Activated T-helper 17 cell treated with anti-CD3 and anti-CD28 coated beads, Interleukin-2, amount 50 U/mL, for 72 hours (primary cell): ENCODE measurements around the gene KRT17. TPM values are rescaled to one million over a fixed set of nuclear protein-coding genes. Genes with fewer than 3 reads are reported as not detected.
"Not testable (repeated sequence)": the region's sequence is repeated elsewhere in the genome, so short reads cannot be mapped to it uniquely, and the experiment has no call there.

ENCODE experiments used
- ATAC-seq: fragments of 150-1000 bp; cut with Tn5 transposase; replicated peaks from 2 replicates; pipeline ENCODE4 v1.10.0; 2021; ENCODE audit warnings: mild to moderate bottlenecking, moderate library complexity
- H3K27ac Mint-ChIP-seq: one replicate; pipeline ENCODE4 v1.8.0; 2022; ENCODE audit warnings: mixed read lengths
- H3K27me3 Mint-ChIP-seq: one replicate; pipeline ENCODE4 v1.8.0; 2022; ENCODE audit warnings: mixed read lengths
- H3K36me3 Mint-ChIP-seq: one replicate; pipeline ENCODE4 v1.8.0; 2022; ENCODE audit warnings: low read depth, mild to moderate bottlenecking, mixed read lengths
- H3K4me1 Mint-ChIP-seq: one replicate; pipeline ENCODE4 v1.8.0; 2022; ENCODE audit warnings: mixed read lengths
- H3K4me3 Mint-ChIP-seq: one replicate; pipeline ENCODE4 v1.8.0; 2022; ENCODE audit warnings: mild to moderate bottlenecking, mixed read lengths
- H3K9me3 Mint-ChIP-seq: one replicate; pipeline ENCODE4 v1.8.0; 2022; ENCODE audit warnings: mixed read lengths
- total RNA-seq, 2 donors: library from RNA; stranded (reverse); gene quantifications; one replicate each; pipeline ENCODE4 v1.2.3, GENCODE V29; 2022

The KRT17 gene
- total RNA-seq, 2 donors from 2014 or later: 0.58 to 2.5 TPM

DNA sequence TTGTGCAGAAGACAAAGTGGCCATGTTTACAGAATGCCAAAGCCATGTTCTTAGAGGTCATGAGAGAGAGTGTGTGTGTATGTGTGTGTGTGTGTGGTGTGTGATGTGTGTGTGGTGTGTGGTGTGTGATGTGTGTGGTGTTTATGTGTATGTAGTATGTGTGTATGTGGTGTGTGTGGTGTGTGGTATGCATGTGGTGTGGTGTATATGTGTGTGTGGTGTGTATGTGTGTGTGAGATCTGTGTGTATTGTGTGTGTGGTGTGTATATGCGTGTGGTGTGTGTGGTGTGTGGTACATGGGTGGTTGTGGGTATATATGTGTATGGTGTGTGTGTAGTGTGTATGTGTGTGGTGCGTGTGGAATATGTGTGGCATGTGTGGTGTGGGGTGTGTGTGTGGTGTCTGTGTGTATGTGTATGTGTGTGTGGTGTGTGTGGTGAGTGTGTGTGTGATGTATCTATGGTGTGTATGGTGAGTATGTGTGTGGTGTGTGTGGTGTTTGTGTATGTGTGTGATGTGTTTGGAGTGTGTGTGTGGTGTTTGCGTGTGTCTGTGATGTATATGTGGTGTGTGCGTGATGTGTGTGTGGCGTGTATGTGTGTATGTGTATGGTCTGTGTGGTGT lies 8.2 kb upstream of the KRT17 start:
- Mint-ChIP-seq H3K27me3 (no peaks in the 10 kb centered on the region), H3K36me3 (no peaks in the 10 kb centered on the region), H3K9me3 (no peaks in the 10 kb centered on the region), H3K4me1 (no peaks in the 10 kb centered on the region), H3K4me3 (no peak overlapping the region), H3K27ac (no peak overlapping the region)
- ATAC-seq: no peak

DNA sequence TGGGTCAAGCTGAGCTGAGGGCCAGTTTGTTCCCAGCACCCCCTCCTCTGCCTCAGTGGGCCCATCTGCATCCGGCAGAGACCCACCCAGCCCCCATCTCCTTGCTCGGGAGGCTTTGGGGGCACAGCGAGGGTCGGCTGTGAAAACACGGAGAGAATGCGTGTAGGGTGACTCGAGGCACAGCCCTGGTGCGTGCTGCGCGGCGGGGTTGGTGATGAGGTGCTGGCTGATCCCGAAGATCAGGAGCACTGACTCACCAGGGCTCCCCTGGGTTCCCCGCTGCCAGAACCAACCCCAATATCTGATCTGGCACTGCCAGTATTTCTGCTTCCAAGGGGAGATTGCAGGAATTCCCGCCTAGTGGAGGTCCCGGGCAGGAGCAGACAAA lies 7.5 kb upstream of the KRT17 start:
- ATAC-seq: no peak
- no peaks in the 10 kb centered on the region for H3K4me1 Mint-ChIP-seq
- no peaks in the 10 kb centered on the region for H3K36me3 Mint-ChIP-seq
- no peak overlapping the region for H3K27ac Mint-ChIP-seq
- no peak overlapping the region for H3K4me3 Mint-ChIP-seq
- no peaks in the 10 kb centered on the region for H3K9me3 Mint-ChIP-seq
- peaks cover 6% of the 10 kb centered on the region for H3K27me3 Mint-ChIP-seq

DNA sequence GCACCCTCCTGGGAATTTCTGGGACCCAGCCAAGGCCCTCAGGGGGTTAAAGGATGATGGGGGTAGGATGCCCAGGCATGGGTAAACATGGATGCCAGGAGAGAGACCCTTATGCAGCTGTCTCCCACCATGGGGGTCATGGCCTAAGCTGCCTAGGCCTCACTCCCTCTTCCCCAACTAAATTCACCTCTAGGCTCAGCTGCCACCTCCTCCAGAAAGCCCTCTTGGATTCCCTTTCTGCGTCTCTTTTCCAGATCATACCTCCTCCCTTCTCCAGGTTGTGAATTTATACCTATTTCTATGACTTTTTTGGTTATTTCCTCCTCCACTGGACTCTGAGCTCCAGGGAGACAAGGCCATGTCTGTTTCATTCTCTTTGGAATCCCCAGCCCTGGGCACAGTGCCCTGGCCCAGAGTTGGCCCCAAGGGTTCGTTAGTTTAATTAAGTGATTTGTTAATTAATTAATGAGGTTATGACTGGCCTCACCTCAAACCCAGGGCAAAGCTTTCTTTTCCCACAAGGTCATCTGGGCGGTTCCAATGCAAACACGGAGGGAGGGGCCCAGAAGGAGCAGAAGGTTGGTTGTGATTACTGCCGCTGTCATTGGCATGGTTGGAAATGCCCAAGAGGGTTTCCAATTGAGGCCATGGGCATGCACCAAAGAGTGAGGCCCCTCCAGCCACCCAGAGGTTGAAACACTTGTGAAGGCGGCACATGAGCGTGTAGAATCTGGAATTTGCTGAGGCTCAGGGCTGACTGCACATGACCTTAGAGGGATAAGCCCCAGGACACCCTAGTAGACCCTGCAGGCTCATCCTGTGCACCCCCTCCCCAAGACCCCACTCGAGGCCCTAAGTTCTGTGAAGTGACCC lies 6.9 kb upstream of the KRT17 start:
- Mint-ChIP-seq H3K4me3 (no peak overlapping the region), H3K36me3 (no peaks in the 10 kb centered on the region), H3K27ac (no peak overlapping the region), H3K9me3 (no peaks in the 10 kb centered on the region), H3K27me3 (peaks cover 7% of the 10 kb centered on the region), H3K4me1 (no peaks in the 10 kb centered on the region)
- no peak for ATAC-seq

DNA sequence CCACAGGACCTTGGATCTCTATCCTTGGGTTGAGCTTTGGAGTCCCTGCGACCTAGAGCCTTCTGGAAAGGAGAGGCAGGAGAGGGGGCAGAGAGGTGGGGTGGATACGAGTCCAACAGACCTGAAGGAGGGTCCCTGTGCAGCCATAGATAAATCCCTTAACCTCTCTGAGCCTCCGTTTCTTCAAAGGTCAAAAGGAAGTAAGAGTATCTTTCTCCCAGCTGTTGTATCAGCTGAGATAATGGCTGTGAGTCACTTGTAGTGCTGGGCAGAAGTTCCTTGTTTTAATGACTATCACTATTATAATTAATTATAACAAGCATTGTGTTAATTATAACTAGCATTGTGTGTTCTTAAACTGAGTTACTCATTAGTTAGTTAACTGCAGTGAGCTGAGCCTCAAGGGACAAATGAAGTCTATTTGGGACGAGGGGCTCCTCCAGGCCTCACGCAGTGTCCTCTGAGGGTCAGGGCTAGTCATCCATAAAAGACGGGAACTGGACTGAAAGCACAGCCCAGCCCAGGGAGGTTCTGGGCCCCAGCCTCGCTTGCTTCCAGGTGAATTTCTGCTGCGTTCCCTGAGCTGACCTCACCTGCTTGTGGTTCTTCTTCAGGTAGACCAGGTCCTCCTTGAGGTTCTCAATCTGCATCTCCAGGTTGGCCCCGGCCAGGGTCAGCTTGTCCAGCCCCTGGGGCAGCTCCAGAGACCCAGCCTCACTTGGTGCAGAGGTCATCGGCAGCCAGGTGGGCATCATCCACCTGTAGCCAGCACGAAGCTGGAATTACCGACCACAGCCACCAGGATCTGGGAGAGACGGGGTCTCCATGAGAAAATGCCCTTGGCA lies 5.7 kb upstream of the KRT17 start:
- Mint-ChIP-seq H3K4me1 (no peaks in the 10 kb centered on the region), H3K27ac (no peak overlapping the region), H3K4me3 (no peak overlapping the region), H3K36me3 (no peaks in the 10 kb centered on the region), H3K27me3 (peaks cover 12% of the 10 kb centered on the region), H3K9me3 (no peaks in the 10 kb centered on the region)
- no peak for ATAC-seq

DNA sequence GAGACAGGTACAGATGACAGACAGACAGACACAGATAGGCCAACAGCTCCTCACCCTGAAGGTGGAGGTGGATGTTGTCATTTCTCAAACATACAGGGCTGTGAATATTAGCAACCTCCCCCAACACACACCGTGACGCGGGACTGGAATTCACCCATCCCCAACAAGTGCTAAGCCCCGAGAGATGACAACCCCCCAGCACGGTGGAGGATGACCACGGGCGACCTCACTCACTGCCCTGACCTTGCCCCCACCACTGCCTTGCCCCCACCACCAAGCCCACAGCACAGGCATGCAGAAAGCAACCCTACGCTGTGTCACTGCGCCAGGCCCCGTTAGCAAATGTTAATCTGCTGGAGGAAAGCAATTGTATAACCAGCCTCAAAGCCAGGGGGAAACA lies 4.9 kb upstream of the KRT17 start:
- no peak for ATAC-seq
- H3K27ac Mint-ChIP-seq: no peak overlapping the region
- no peaks in the 10 kb centered on the region for H3K36me3 Mint-ChIP-seq
- H3K27me3 Mint-ChIP-seq: peaks cover 12% of the 10 kb centered on the region
- H3K4me3 Mint-ChIP-seq: no peak overlapping the region
- no peaks in the 10 kb centered on the region for H3K4me1 Mint-ChIP-seq
- H3K9me3 Mint-ChIP-seq: no peaks in the 10 kb centered on the region

DNA sequence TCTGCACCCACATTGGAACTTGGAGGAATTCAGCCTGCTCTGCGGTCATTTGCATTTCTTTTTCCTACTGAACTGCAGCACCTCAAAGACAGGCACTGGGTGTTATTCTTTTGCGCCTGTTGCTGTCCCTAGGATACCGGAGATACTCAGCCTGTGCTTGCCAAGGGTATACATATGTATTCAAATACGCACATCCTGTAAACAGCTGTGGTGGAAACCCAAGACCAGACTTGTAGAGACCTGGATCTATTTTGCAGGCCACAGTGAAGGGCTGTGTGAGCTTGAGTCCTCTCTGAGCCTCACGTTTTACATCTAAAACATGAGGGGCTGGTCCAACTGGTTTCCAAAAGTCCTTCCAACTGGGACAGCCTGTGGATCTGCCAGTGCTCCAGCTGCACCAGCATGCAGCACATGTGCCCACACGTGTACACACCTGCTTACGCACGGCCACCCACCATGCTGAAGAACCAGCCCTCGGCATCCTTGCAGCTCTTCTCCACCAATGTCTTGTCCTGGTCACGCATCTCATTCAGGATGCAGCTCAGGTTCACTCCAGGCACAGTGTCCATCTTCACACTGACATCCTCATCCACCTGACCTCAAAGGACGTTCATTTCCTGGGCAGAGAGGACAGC lies 4.4 kb upstream of the KRT17 start:
- not testable (repeated sequence) for H3K4me1 Mint-ChIP-seq, H3K4me3 Mint-ChIP-seq, H3K9me3 Mint-ChIP-seq, ATAC-seq, H3K27ac Mint-ChIP-seq, H3K36me3 Mint-ChIP-seq
- H3K27me3 Mint-ChIP-seq: peaks cover 12% of the 10 kb centered on the region

DNA sequence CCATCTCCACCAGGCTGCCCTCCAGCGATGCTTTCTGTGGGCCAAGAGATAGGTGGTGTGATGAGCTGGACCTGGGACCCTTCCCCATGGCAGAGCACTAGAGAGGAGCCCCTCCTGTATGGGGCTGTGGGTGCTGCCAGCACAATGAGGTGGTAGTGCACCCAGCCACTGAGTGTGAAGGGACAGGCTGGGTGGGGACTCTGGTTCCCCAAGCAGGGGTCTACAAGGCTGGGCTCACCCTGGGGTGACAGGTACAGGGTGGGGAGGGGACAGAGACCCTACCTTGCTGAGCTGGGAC lies 3.6 kb upstream of the KRT17 start:
- H3K27ac Mint-ChIP-seq, H3K4me3 Mint-ChIP-seq, H3K36me3 Mint-ChIP-seq, H3K4me1 Mint-ChIP-seq, H3K9me3 Mint-ChIP-seq, ATAC-seq: not testable (repeated sequence)
- peaks cover 12% of the 10 kb centered on the region for H3K27me3 Mint-ChIP-seq

DNA sequence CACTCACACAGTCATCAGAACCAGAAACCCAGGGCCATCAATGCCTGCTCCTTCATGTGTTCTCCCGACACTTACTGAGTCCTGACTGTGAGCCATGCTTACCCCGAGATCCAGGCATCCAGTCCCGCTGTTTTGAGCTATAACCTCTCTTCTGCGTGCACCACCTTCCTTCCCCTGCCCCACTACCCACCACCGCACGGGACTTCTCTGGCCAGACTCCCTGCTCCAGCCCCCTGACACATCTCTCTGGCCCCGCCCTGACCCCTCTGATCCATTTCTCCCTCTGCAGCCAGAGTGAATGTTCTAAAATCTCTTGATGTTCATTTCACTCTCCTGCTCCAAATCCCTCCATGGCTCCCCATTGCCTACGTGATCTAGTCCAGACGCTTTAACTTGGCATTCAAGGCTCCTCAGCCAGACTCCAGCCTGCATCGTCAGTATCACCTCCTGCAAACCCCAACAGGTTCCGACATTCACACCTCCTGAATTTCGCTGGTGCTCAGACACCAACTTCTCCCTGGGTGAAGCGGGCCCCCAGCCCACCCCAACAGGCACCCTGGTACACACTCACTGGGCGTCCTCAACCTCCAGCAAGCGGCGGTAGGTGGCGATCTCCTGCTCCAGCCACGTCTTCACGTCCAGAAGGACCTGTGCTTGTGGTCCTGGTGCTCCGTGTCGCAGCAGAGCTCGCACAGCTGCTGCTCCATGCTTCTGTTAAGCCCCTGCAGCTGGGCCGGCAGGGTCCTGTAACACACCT lies 3.1 kb upstream of the KRT17 start:
- Mint-ChIP-seq H3K27me3 (peaks cover 12% of the 10 kb centered on the region), H3K9me3 (no peaks in the 10 kb centered on the region), H3K27ac (no peak overlapping the region), H3K36me3 (no peaks in the 10 kb centered on the region), H3K4me1 (no peaks in the 10 kb centered on the region), H3K4me3 (no peak overlapping the region)
- no peak for ATAC-seq

DNA sequence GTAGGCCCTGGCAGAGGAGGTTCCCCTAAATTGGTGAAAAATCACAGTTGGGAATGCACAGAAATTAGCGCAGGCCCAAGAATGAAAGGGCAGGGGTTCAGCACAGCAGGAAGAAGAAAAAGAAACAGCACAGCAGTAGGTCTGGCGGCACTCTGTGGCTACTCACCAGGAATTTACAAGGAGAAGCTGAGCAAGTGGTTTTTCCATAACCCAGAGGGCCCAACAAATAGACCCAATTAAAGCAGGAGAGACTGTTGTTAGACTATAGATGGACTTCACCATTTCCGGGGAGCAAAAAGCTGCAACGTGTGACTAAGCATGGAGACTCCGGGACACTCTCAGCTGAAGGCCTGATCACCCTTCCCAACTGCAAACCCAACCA lies 2.5 kb upstream of the KRT17 start:
- H3K4me1 Mint-ChIP-seq, H3K27ac Mint-ChIP-seq, H3K9me3 Mint-ChIP-seq, H3K36me3 Mint-ChIP-seq, H3K4me3 Mint-ChIP-seq, ATAC-seq: not testable (repeated sequence)
- peaks cover 12% of the 10 kb centered on the region for H3K27me3 Mint-ChIP-seq

DNA sequence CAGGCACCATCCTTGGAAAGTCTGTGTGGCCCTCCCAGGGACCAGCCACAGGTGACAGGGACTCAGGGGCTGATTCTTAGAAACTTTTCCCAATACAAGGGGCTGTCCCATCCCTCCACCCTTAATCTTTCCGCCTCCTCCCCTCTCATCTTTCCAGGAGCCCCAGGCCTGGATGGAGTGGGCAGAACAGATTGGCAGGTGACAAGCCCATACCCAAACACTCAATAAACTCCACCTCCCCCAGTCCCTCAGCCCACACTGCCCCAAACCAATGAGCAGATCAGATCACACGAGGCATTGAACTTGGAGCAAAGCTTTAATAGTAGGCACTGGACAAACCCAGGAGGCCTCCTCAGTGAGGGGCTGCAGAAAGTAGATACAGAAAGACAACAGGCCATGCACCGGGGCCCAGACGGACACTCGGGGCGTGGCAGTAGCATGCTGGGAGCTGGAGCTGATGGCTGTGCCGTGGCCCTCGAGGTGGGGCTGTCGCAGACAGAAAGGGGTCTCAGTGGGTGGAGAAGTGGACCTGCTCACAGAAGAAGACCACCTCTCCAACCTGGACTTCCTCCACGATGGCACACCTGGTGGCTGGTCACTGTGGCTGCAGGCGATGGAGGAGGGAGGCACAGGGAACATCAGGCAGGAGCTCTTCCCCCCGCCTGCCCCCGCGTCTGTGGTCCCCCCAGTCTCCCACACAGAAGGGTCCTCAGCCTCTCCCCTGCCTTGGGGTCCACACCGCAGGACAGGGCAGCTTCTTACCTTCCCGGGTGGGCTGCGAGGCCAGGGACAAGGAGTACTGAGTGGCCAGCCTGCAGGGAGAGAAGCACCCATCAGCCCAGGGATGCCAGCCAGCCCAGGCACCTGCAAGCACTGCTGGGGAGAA lies 1.9 kb upstream of the KRT17 start:
- H3K27me3 Mint-ChIP-seq: peaks cover 12% of the 10 kb centered on the region
- H3K4me1 Mint-ChIP-seq, H3K36me3 Mint-ChIP-seq, H3K4me3 Mint-ChIP-seq, H3K9me3 Mint-ChIP-seq, ATAC-seq, H3K27ac Mint-ChIP-seq: not testable (repeated sequence)

DNA sequence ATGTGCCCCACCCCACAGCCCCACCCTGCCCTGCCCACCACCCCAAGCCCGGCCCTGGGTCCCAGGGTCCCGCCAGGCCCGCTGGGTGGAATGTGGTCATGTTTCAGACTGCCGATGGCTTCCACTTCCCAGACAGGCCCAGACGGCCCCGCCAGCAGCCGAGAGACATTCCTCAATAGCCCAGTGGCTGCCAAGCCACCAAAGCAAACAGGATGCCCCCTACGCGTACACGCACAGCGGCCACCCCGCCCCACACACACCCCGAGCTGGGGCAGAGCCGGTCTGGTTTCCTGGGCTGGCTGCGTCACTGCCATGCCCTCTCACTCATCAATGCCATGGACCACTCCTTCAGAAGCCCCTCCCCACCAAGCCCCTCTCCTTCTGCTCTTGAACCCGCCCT lies 1.2 kb upstream of the KRT17 start:
- Mint-ChIP-seq H3K9me3 (no peaks in the 10 kb centered on the region), H3K36me3 (no peaks in the 10 kb centered on the region), H3K27ac (no peak overlapping the region), H3K27me3 (peaks cover 12% of the 10 kb centered on the region), H3K4me3 (no peak overlapping the region), H3K4me1 (no peaks in the 10 kb centered on the region)
- ATAC-seq: no peak

DNA sequence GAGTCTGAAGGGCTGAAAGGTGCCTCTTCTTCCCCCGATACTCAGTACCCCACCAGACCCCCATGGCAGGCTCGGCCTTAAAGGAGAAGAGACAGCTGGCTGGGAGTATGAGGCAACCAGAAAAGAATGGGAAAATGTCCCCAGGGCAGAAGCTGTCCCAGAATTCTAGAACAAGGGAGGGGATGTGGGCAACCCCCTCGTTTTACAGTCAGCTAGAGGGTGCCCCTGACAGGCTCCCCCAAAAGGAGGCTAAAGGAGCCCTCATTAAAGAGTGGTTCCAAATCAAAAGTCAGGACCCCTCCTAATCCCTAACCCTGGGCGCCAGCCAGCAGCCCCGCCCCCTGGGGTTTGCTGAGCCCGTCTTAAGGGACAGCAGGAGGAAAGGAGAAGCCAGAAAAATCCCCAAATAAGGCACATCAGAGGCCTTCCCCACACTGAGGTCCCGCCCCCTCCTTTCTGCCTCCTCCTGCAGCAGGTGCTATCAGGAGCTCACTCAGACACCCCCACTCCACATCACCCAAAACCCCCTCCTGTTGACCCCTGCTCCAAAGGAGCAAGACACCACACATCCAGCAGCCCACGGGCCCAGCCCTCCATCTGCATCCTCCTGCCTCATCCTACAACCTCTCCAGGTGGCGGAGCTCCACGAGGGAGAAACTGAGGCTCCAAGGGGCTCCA lies 1.1 kb downstream of the KRT17 start:
- not testable (repeated sequence) for H3K4me3 Mint-ChIP-seq, H3K9me3 Mint-ChIP-seq, ATAC-seq, H3K4me1 Mint-ChIP-seq, H3K27ac Mint-ChIP-seq, H3K36me3 Mint-ChIP-seq
- peaks cover 12% of the 10 kb centered on the region for H3K27me3 Mint-ChIP-seq
